IPS-15b (cell line): ENCODE data around the gene KIAA1191.

Source experiments
- H3K27me3 ChIP-seq: one replicate; pipeline ENCODE4 v1.6.1; 2013; ENCODE audit warnings: low read length; ENCODE audit not compliant: control insufficient read depth, insufficient read depth
- H3K36me3 ChIP-seq: one replicate; pipeline ENCODE4 v1.6.1; 2013; ENCODE audit warnings: low read length; ENCODE audit not compliant: control insufficient read depth, insufficient read depth
- H3K4me1 ChIP-seq: one replicate; pipeline ENCODE4 v1.6.1; 2013; ENCODE audit warnings: mild to moderate bottlenecking, low read length; ENCODE audit not compliant: control insufficient read depth, insufficient read depth
- H3K4me3 ChIP-seq: one replicate; pipeline ENCODE4 v1.5.1; 2013; ENCODE audit warnings: low read depth, low read length
- H3K9ac ChIP-seq: one replicate; pipeline ENCODE4 v1.6.1; 2013; ENCODE audit warnings: low read depth, mild to moderate bottlenecking, low read length
- H3K9me3 ChIP-seq: one replicate; pipeline ENCODE4 v1.6.1; 2013; ENCODE audit warnings: mild to moderate bottlenecking, low read length; ENCODE audit not compliant: control insufficient read depth, insufficient read depth

Gene KIAA1191

DNA sequence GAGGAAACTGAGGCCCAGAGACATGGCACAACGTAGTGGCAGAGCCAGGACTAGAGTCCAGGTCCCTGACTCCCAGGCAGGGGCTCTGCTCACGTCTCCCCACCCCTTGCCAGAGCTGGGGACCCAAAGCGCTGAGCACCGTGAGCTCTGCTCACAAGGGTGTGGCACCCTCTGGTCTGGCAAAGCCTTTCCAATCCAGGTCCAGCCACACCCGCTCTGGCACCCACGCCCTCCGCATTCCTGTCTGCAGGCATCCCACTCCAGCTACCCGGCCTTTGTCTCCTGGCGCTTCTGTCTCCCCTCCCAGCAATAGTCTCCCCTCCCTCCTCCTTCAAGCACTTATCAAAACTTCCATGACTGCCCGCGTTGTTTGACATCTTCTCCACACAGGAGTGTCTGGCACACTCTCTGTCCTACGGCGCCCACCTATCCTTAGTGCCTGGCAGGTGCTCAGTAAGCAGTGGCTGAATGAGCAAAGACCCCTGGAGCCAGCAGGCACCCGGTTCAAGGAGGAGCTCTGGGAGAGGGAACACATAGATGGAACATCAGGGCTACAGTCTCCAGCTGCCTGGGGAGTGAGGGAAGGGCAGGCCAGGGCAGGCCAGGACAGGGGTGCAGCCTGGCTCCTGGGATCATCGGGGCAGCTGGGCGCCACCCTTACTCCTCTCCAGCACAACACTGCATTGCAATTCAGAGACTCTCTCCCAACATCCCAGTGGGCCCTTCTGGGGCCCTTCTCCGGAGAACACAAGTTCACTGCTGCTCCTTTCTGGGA lies 39.0 kb upstream of the KIAA1191 start:
- Histone ChIP-seq H3K9ac (no peak overlapping the region), H3K9me3 (no peaks in the 10 kb centered on the region), H3K27me3 (no peaks in the 10 kb centered on the region), H3K4me1 (no peaks in the 10 kb centered on the region), H3K4me3 (no peak overlapping the region), H3K36me3 (no peaks in the 10 kb centered on the region)

DNA sequence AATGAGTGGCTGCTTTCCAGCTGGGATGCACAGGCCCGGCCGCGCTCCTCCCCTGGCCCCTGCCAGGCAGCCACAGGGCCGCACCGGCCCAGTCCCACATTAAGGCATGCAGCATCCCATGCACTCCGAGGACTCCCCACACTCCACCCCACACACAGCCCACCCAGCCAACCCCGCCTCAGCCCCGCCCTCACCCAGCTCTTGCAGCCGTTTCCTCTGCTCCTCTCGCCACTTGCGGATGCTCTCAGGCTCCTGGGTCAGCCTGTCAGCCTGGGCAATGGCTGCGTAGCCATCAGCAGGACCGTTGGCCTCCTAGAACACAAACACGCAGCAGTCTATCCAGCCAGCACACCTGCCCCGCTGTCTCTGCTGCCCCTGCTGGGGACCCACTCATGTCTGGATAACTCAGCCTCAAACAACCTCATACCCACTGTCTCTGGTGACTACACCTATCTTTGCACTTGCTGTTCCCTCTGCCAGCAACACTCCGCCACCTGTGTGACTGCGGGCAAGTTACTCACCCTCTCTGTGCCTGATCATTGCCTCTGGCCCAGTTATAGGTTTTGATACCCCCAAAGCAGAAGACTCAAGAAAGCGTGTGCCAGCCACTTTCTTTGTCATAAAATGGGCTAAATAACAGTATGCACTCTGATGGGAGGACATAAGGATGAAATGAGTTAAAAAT lies 36.3 kb upstream of the KIAA1191 start:
- no peak overlapping the region for H3K4me3 ChIP-seq
- H3K9me3 ChIP-seq: no peaks in the 10 kb centered on the region
- no peaks in the 10 kb centered on the region for H3K27me3 ChIP-seq
- H3K9ac ChIP-seq: no peak overlapping the region
- no peaks in the 10 kb centered on the region for H3K36me3 ChIP-seq
- H3K4me1 ChIP-seq: no peaks in the 10 kb centered on the region

- H3K9ac ChIP-seq: no peak overlapping the region
- no peaks in the 10 kb centered on the region for H3K36me3 ChIP-seq
- no peaks in the 10 kb centered on the region for H3K9me3 ChIP-seq
- H3K4me3 ChIP-seq: no peak overlapping the region
- H3K4me1 ChIP-seq: no peaks in the 10 kb centered on the region
- no peaks in the 10 kb centered on the region for H3K27me3 ChIP-seq
These were observed 34.8 kb upstream of the KIAA1191 start for GRCh38 chr5:176396330-176396729.

DNA sequence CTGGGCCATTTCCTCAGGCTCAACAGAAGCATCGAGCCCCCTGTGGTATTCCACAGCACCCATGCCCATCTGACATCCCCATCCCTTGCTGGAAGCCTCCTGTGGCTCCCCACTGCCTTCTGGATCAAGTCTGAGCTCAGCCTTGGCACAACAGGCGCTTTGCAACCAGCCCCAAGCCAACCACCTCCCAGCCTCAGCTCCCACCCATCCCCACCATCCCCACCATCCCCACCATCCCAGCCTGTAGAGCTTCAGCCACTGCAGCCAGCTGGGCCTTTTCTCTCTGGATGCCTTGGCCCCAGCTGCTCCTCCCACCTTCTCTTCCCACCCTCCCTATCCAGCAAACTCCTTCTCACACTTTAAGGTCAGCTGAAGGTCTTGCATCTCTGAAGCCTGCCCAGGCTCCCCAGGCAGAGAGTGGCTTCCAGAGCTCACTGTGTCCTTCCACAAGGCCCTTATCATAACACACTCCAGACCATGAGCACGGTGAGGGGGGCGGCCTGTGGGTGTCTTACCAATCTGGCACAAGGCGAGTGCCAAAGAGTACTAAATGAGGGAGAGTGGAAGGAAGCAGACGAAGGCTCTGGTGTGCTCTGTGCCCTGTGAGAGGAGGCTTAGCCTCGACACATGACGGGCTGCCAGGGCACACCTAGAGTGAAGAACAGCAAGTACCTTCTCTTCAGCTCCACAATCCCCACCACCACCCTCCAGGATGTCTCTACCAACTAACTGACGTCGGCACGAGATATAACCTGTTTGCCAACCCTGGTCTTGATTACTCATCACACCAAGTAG lies 33.5 kb upstream of the KIAA1191 start:
- Histone ChIP-seq H3K4me3 (no peak overlapping the region), H3K27me3 (no peaks in the 10 kb centered on the region), H3K4me1 (no peaks in the 10 kb centered on the region), H3K36me3 (no peaks in the 10 kb centered on the region), H3K9ac (no peak overlapping the region), H3K9me3 (no peaks in the 10 kb centered on the region)

- Histone ChIP-seq H3K4me1 (no peaks in the 10 kb centered on the region), H3K36me3 (no peaks in the 10 kb centered on the region), H3K27me3 (no peaks in the 10 kb centered on the region), H3K9me3 (no peaks in the 10 kb centered on the region), H3K4me3 (no peak overlapping the region), H3K9ac (no peak overlapping the region)
These were observed 32.5 kb upstream of the KIAA1191 start for GRCh38 chr5:176394096-176394495.

GRCh38 chr5:176392526-176392925 lies 31.0 kb upstream of the KIAA1191 start:
- Histone ChIP-seq H3K4me1 (no peaks in the 10 kb centered on the region), H3K4me3 (no peak overlapping the region), H3K36me3 (no peaks in the 10 kb centered on the region), H3K9ac (no peak overlapping the region), H3K9me3 (no peaks in the 10 kb centered on the region), H3K27me3 (no peaks in the 10 kb centered on the region)

DNA sequence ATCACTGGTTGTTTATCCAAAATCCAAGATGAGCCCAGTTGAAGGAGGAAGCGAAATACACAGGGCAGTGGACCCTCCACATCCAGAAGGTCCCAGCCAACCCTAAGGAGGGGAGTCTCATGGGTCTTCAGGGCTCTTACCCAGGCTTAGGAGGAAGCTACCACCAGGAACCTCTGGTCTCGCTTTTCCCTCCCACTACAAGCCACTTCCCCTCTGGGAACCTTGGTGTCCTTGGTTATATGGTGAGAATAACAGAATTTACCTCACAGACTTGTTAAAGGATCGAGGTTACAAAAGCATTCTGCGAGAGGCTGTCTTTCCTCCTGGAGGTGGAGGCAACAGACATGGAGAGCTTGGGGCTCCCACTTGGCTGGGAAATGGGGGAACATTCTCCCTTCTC lies 30.4 kb upstream of the KIAA1191 start:
- no peaks in the 10 kb centered on the region for H3K36me3 ChIP-seq
- H3K4me1 ChIP-seq: peaks cover 2% of the 10 kb centered on the region
- H3K4me3 ChIP-seq: no peak overlapping the region
- H3K9me3 ChIP-seq: no peaks in the 10 kb centered on the region
- no peaks in the 10 kb centered on the region for H3K27me3 ChIP-seq
- no peak overlapping the region for H3K9ac ChIP-seq

DNA sequence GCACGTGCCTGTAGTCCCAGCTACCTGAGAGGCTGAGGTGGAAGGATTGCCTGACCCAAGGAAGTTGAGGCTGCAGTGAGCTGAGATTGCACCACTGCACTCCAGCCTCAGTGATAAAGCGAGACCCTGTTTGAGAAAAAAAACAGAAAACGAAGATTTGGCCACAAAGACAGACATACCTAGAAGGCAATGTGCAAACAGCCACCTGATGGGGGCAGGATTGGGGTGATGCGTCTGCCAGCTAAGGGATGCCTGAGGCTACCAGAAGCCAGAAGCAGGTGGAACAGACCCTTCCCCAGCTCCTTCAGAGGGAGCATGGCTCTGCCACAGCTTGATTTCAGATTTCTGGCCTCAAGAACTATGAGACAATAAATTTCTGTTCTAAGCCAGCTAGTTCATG lies 29.9 kb upstream of the KIAA1191 start:
- Histone ChIP-seq H3K9ac (no peak overlapping the region), H3K4me1 (peaks cover 2% of the 10 kb centered on the region), H3K9me3 (no peaks in the 10 kb centered on the region), H3K27me3 (no peaks in the 10 kb centered on the region), H3K4me3 (no peak overlapping the region), H3K36me3 (peaks cover 1% of the 10 kb centered on the region)

DNA sequence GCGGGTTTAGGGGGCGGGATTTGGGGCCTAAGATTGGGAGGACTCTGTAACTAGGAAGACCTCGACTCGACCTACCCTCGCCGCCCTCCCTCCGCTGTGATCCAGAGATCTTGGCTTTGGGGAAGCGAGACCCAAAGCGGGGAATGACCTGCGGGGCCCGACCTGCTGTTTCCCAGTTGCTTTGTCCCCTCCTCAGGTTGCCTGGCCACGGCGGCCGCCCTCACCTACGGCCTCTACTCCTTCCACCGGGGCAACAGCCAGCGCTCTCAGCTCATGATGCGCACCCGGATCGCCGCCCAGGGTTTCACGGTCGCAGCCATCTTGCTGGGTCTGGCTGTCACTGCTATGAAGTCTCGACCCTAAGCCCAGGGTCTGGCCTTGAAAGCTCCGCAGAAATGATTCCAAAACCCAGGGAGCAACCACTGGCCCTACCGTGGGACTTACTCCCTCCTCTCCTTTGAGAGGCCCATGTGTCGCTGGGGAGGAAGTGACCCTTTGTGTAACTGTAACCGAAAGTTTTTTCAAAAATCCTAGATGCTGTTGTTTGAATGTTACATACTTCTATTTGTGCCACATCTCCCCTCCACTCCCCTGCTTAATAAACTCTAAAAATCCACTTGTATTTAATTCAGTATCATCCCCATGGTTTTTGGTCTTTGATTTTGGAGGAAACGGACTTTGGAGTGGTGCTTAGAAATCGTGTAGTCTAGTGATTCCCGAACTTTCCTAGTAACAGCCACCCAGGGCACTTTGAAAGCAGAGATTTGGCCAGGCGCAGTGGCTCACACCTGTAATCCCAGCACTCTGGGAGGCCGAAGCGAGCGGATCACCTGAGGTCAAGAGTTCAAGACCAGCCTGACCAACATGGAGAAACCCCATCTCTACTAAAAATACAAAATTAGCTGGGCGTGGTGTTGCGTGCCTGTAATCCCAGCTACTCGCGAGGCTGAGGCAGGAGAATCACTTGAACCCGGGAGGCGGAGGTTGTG lies 27.9 kb upstream of the KIAA1191 start:
- H3K36me3 ChIP-seq: peaks cover 18% of the 10 kb centered on the region
- H3K4me1 ChIP-seq: peaks cover 2% of the 10 kb centered on the region
- no peaks in the 10 kb centered on the region for H3K9me3 ChIP-seq
- no peaks in the 10 kb centered on the region for H3K27me3 ChIP-seq
- H3K4me3 ChIP-seq: peak overlapping the region; percentile 95
- peak overlapping the region; percentile 89 for H3K9ac ChIP-seq

GRCh38 chr5:176388444-176389134 lies 27.0 kb upstream of the KIAA1191 start, which contains the start of the genes HIGD2A and NOP16:
HIGD2A (plus strand) TSS chr5:176388751; CDS start chr5:176388820, 69 bp downstream.
NOP16 (minus strand) TSS chr5:176388598; CDS start chr5:176388539, 59 bp downstream.
- no peaks in the 10 kb centered on the region for H3K27me3 ChIP-seq
- H3K9me3 ChIP-seq: no peaks in the 10 kb centered on the region
- peaks cover 27% of the 10 kb centered on the region for H3K36me3 ChIP-seq
- H3K4me1 ChIP-seq: peaks cover 2% of the 10 kb centered on the region
- peak within 1 kb of the TSS; percentile 95 for H3K4me3 ChIP-seq
- H3K9ac ChIP-seq: peak within 1 kb of the TSS; percentile 92
